DMS53 treated with DMSO at 0.1 percent for 48 hours (cell line): Measurements from ENCODE around the gene TEX14.

ENCODE experiments used
- DNase-seq: peaks from one replicate; lab custom pipeline; 2025; ENCODE audit not compliant: unreplicated experiment; lab: John Stamatoyannopoulos, UW

Gene TEX14

DNA sequence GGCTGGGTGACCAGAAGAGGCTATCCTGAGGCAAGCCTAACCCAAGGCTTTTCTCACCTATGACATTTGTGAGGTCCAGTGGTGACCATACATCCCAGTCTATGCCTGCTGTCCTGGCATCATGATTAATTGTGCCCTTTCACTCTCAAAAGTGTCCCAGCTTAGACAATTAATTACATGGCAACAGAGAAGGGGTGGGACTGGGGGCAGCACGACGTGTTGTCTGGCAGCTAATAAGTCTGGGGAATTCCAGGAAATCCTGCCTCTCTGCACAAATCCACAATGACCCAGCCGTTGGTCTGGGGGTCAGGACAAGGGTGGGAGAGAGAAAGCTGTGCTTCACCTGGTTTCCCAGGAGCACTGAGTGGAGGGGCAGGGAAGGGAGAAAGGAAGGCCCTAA, 163.4 kb downstream of the TEX14 start:
- no peak for DNase-seq

DNA sequence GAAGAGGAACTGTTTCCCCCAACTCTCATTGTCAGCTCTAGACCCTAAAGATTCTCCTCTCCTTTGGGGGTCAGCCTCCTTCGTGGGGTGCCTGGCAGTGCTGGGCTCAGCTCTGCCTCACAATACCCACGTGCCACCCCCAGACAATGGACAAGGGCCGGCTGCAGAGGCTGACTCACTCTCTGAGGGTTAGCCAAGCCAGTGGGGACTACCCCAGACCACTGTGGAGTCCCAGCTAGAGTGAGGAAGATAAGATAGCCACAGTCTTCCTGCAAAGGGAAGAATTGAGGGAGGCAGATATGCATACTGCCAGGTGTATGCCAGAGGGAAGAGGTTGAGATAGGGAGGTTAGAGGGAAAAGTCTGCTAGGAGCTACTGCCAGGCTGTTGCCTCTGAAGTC, 163.9 kb downstream of the TEX14 start:
- no peak for DNase-seq

DNA sequence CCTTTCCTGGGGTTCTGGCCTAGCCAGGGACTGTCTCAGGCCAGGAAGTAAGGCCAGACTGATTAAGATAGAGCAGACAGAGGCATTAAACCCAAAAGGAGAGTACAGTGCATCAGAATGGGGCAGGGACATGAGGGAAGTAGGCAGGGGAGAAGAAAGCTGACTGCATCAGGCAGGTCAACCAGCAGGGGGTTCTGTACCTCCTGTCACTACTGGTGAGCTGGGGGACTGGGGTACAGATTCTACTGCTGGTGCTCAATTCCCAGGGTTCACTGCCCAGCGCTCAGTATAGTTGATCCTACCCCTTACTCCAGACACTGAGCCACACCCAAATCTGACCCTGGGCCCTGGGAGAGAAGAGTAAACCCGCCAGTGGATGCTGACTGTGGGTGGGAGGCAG, 164.5 kb downstream of the TEX14 start:
- DNase-seq: no peak

DNA sequence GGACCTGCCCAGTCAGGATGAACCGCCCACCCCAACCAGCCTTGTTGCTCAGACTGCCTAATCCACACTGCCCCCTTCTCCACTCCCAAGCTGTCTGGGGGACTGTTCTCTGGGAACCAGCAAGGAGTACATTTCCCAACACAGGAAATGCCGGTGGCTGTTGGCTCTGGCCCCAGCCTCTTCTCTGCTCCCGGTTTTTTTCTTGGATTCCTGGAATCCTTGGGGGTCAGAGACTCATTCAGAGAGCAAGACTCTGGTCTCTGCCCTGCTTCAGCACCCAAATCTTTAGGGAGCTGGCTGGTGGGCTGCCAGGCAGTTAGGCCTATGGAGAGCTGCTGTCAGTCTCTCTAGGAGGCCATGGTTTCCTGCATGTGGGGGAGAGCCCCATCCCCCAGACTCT, 166.6 kb downstream of the TEX14 start:
- no peak for DNase-seq

DNA sequence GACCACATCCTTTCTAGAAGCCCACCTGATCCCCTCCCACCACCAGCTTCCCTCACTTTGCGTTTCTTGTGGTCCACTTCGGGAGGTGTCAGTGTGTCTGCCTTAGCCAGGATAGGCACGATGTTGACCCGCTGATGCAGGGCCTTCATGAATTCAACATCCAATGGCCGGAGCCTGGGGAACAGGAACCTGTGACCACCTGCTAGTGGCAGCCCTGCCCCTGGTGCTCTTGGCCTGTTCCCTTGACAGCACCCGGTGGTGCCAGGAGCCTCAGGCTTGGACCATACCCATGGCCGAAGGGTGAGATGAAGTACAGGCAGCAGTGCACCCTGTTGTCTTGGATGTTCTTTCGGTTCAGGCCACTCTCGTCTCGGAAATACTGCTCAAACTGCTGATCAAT, 170.2 kb downstream of the TEX14 start:
- no peak for DNase-seq

DNA sequence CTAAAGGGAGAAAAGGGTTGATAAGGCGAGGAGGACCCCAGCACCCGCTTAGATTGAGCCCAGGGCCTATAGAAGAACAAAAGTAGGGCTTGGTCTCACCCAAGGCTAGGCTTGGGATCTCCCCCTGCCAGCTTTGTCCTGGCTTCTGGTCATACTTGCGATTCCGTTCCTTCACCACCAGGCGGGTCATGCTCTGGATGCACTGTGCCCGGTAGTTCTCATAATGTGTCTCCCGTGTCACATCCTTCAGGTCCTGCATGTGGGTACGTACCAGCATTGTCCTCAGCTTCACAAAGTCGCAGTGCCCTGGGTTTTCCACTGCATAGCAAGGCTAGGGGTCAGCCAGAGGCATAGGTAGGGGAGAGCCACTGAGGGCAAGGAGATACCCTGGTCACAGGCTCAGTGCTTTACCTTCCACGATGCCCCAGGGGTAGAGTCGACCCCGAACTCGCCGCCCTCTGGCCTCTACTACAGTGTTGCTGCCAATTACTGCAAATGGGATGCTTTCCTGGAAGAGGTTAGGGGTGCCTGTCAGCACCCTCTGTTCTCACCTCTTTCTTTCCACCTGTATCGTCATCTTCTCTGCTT, 170.9 kb downstream of the TEX14 start:
- DNase-seq: no peak

DNA sequence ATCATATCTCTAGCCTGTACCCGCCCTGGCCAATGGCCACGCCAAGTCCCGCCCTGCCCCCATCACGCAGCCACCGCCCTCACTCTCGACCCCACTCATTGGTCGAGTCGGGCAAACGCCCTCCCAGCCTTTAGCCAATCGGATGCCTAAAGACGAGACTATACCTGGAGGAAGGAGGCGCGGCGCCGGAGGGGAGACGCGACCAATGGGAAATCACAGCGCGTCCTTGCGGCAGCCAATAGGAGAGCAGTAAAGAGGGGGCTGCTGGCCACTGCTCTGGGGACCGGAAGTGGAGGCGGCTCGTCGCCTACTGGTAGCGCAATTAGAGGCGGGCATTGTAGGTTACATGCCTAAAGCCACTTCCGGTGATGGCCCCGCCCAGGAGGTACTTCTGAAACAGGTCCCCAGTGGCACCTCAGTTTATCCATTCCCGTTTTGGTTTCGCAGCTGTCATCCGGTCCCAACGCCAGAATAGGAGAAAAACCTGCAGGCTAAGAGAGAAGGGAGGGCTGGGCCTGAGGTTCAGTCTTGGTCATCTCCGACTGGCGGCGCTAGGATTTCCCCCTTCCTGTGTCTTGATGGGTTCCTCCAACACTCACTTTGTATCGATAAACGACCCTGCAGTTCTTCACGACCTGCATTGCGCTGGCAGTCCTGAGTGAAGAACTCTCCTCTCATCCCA, 173.8 kb downstream of the TEX14 start:
- DNase-seq: peak; percentile 98

DNA sequence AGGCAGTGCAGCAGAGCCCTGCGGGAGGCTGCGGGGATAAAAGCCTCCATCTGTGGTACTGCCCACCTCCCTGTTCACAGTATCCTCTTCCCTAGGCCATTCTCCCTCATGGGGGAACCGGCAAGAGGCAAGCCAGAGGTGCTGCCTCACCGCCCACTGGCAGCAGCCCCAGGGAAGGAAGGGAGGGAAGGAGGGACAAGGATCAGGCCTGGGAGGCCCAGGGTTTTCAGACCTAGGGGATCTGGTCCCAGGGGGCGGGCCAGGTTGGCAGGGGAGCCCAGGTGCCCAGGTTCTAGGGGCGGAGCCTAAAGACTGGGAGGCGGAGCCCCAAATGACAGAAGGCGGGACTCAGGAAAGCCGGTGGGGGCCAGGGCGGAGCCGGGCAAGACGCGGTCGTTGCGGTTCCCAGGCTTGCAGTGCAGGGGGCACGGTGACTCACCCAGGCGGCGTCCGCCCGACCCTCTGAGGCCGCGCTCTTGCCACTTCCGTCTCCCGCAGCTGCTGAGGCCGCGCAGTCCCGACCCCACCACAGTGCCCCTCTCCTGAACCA, 174.4 kb downstream of the TEX14 start:
- DNase-seq: peak; percentile 54

DNA sequence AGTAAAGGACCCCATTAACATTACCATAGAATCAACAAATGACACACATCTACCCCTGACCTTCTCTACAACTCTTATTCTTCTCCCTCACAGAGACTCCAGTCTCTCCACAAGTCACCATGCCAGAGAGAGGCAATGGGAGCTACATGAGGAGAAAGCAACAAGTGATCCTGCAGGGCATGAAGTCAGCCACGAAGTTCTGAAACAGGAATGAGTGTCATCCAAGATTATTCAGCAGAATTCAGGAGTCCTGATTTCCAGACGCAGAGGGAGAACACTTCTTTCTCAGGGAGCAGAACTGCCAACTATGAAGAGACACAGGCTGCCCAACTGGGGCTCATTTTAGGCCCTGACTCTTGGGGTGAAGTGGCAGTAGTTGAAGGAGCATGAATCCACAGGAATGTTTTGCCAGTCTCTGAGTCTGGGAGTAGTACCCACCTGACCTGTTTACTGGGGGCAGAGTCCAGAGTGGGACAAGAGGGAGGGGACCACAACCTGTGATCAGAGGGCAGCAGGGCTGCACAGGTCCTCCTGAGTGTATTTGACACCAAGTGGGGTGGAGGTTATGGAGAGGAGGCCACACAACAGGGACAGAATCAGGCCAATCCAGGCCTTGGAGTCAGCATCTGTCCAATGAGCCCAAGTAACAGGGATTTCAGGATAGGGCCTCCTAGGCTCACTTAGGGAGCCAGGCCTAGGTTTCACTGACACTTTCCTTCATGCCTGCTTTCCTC, 175.0 kb downstream of the TEX14 start:
- DNase-seq: no peak

DNA sequence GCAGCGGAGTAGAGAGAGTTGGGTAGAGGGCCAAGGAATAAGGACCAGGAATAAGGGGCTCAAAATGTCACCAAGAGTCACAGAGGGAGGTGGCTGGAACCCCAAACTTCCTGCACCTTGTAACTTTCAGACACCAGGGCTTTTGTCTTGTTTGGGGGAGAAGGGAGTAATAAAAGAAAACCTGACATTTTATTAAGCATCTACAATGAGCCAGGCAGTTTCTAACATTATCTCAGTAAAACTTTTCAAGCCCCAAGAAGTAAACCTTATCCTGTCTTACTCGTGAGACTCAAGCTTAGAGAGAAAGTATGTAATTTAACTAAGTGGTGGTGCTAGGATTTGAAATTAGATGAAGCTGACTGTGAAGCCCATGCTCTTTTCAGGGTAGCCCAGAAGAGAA, 176.6 kb downstream of the TEX14 start:
- no peak for DNase-seq

DNA sequence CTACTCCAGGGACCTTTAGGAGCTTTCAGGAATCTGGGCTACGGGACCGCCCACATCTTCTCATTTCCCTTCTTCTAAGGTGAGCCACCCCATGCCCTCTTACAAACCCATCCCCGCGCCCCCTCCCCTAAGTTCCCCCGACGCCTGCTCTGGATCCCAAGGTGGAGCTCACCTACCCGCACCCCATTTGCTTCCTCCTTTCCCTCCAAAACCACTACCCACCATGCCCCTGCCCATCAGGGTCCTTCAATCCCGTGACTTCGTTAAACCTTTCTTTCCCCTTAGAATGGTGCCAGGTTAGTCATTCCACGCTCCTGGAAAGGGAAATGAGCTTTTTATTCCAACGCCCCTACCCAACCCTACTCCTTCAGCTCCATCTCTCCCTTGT, 177.1 kb downstream of the TEX14 start:
- no peak for DNase-seq

DNA sequence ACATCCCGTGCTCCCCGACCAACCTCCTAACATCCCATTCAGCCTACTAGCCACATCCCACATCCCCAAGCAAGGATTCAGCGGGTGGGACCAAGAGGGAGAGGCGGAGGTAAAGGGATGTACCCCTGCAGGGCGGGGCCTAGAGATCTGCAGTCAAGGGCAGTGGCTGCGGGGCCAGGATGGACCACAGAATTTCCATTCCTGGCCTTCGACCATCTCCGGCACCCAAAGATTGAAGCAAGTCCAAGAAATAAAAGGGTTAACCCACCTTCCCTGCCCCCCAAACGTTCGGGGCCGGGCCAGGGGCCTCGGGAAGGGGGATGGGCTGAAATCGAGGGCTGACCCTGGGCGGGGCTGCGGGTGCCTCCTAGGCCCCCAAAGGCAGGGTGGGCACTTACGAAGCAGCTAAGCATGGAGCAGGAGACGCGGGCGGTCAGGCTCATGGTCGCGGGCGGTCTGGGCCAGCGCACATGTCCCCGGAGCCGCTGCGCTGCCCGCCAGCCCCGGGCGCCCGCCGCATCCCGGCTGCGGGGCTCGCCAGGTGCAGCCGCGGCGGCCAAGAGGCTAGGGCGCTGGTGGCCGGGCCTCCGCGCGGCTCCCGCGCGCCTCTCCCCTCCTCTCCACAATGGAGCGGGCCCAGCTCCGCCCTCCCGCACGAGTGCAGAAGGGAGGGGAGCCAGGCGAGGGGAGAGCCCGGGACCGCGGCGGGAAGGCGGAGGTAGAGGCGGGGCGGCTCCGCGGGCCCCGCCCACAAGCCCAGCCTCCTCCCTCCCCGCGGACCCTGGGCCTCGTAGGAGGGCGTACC, 177.7 kb downstream of the TEX14 start, which contains the start of gene MTMR4:
TSS of gene MTMR4 (minus strand) at position 674 of the 805 bp plus-strand sequence. CDS start at position 443, 231 bp downstream.
- peak; percentile 43 for DNase-seq

DNA sequence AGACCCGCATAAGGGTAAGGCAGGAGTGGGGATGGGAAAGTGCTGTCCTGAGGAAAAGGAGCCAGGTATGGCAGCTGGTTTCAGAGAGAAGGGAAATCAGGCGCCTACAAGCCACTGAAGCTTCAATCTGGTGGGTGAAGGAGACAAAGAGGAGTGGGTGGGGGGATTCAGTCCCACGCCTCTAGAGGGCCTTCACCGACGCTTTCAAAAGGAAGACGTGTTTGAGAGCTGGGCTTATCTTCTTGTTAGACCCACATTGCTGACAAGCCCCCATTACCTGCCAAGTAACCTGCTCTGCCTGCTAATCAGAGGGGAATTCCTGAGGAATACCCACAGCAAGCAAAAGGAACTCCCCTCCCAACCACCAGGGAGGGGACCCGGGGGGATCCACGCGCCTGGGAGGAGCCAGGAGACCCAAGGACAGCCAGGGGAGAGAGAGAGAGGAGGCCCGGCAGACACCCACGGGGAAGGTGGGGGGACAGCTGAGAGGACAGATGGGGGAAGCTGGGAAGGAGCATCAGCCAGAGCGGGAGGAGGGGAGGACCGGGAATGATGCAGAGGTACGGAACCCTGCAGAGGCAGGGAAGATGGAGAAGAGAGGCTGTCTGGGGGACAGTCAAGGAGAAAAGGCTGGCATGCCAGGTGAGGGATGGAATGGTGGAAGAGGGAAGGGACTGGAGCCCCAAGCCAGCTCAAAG, 178.4 kb downstream of the TEX14 start:
- no peak for DNase-seq

DNA sequence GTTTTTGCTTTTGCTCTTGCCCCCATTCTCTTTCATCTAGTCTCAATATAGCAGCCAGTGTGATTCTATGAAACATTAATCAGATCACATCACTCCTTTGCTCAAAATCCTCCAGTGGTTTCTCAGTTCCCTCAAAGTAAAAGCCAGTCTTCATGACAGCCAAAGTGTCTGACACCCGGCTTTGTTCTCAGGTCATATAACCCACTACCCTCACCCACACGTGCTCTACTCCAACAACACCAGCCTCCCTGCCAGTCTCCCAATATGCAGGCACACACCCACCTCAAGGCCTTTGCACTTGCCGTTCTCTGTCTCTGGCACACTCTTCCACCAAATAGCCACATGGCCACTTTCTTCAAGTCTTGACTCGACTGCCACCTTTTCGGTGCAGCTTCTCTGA, 181.8 kb downstream of the TEX14 start:
- no peak for DNase-seq

DNA sequence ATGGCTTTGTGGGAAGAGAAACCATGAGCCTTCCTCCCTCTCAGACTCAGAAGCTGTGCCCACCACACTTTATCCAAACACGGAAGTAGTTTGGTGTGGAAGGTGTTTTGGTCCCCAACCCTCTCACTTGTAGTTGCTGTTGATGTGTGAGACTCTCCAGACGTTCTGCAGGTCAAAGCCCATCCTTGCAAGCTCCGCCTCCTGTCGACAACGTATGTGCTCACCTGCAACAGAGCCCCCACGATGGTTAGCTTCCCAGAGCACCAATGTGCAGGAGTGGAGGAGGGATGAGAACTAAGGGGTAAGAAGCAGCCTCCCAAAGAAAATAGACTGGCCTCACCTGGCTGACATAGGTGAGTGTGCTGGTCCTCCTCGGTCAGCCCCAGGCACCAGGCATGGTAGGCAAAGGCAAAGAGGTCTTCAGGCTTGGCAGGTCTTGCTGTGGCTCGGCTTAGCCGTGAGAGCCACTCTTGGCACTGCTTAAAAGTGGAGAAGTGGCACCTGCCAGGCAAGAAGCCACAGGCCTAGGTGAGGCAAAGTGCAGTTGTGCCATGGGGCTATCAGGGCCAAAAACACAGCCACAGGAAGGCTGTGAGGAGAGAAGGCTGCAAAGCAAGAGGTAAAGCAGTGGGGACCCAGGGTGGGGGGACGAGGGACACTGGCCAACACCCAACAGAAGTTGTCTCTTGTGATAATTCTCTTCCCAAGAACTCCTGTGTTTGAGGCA, 183.3 kb downstream of the TEX14 start:
- no peak for DNase-seq

DNA sequence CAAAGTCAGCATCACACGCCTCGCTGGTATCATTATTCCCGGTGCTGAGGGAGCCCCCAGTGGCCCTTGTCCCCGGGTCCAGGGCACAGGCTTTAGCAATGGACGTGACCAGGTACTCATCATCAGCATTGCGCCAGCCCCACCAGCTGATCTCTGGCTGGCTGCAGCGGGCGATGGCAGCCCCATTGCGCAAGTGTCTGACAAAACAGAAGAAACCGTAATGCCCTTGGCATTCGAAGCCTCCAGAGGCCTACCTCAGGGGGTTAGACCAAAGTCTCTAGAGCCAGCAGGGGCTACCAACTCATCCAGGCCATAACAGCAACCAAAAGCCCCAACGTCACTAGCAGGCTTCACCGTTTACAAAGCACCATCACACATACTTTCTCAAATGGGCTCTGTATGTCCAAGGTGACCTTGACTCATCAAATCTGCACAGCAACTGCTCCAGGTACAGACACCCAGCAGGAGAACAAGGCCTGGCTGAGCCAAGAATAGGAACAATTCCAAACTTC, 184.7 kb downstream of the TEX14 start:
- no peak for DNase-seq
